GM18519 (cell line): ENCODE data around the gene ELL.

Experiments used
- ATAC-seq: cut with Tn5 transposase; IDR thresholded peaks from one replicate; pipeline ENCODE4 v1.9.1; 2021; ENCODE audit warnings: mild to moderate bottlenecking, moderate library complexity; ENCODE audit not compliant: unreplicated experiment, low FRiP score

ELL gene

DNA sequence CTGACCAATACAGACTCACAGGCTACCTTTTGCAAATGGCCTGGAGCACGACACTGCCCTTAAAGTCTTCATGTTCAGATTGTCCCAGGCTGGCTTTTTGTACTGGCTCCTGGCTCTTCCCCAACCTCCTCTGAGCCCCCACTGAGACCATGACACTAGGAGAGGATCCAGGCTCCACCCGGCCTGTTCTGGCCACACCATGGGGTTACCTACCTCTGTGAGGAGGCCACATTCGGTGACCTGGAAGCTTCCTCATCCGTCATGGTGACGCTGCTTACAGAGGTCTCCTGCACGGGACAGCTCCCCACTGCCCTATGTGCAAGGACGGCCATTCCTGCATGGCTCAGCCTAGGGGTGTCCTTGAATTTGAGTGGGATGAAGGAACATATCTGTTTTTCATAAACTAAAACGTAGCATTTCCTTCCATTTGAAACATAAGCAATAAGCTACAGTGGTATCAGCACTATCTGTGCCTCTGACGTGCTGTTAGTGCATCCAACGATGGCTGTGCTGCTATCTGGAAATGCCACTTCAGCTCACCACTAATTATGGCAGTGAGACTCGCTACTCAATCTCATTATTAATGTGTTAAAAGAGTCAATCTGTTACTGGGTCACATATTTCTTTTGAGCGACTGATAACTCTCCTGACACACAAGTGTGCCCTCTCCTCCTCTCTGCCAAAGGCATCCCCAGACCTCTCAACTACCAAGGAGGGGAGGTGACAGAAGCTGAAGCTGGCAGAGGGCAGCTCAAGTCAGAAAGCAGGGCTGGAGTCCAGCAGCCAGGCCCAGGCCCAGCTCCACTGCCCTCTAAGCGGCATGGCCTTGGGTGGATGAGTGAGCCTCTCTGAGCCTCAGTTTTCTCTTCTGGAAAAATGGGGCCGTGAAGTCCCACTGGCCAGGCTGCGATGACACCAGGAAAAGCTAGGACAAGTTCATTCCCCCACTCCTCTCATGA is 29.6 kb downstream of the ELL start:
- no peak for ATAC-seq

DNA sequence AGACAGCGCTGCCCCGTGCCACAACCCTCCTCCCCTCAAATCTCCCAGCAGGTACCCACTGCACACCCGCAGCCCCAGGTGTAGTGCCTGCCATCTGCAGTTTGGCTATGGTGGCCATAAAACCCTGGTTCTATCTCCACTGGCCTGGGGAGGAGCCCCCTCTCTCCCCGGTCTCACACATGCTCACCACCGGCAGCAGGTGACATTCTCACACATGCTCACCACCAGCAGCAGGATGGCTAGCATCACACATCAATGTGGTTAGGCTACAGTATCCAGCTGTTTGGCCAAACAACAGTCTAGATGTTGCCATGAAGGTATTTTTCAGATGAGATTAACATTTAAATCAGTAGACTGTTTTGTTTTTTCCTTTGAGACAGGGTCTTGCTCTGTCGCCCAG is 31.1 kb downstream of the ELL start:
- no peak for ATAC-seq

DNA sequence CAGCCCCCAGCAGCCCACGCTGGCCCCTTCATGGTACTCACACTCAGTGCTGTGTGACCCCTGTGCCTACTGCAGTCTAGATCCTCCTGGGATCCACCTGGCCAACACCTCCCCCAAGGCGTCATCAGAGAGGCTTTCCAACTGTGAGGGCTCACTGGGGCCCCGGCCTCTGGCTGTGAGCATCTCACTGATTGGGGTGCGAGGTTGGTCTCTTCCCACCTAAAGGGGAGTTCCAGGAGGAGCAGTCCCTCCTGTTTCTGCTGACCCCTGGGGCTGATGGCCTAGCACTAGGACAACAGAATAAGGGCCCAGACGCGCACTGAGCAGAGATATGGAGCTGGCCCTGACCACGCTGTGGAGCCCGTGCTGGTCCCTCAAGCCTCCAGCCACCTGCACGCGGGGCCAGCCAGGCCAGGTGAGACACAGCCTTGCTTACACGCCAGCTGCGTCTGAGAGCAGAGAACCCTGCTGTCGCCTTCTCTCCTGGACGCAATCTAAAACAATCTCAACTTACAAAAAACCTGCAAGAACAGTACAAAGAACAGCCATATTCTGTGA is 32.2 kb downstream of the ELL start:
- no peak for ATAC-seq

DNA sequence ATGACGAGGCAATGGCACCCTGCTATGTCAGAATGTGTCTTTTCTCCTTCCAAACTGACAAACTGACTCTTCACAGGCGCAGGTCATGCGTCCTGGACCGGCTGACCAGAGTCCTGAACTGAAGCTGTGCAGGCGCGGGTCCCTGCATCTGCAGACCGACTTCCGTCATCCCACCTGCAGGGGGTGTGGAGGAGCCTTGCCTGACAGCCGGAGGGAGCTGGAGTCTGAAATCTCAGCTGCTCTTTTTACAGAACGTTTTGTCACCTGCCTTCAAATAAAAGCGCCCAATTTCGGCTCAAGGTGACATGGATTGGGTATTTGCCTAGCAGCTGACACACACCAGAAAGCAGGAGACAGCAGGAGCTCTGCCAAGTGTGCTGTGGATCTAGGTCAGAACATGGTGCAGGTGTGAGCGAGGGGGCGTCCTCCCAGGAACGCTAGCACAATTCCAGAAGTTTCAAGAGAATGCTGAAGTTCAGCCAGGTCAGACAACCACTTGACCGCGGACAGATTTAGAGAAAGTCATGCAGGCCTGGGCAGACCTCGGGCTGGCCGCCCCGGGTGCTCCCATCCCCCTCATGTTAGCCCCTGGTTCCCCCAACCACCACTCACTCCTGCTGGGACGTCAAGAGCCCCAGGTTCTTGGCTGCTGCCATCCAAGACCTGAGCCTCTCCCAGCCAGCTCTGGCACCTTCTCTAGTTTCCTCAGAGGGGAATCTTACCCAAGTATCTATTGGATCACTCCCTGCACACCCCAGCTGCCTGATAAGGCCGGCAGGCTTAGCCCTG is 32.8 kb downstream of the ELL start:
- ATAC-seq = no peak

DNA sequence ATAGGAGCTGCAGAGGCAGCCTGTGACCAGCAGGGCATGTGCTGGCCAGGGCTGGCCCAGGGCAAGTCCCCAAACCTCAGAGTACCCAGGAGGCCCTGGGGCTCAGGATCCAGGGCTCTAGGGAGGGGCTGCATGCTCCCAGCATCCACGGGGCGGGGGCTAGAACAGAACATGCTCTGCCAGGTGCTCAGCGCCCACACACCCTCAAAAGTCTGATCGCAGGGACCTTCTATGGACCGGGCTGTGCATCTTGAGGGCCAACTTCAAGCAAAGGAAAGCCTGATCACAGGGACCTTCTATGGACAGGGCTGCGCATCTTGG is 33.5 kb downstream of the ELL start:
- ATAC-seq = no peak

DNA sequence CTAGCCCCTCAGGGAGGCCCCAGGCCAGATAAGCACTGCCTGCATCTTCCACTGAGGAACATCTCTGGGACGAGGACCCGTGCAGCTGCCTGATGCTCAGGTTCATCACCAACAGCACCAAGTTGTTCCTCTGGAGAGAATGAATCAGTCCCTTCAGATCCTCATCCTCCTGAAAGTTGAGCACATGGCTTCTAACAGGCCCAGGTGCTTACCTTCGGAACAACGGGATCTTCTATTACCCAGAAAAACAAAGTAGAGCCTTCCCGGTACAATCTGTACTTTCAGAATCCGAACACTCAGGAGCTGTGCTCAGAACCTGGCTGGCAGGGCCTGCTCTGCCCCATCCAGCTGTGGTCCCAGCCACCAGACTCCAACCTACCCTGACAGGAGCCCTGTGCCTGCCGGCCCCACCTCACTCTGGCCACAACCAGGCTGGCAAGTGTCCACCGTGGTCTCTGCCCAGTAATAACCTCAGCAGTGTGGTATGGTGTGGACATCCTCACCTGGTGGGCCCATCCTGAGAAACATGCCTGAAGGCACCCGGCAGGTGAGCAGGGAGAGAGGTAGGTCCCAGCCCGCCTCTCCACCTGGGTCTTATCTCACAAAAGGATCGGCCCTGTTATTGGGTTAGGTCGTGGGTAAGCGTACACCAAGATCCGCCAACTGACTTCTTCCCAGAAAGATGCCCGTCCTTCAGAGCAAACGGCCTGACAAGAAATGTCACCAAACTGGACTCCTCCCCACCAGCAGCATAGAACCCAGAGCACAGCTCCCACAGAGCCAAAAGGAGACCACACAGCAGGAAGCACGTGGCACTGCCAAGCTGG is 34.1 kb downstream of the ELL start:
- no peak for ATAC-seq

DNA sequence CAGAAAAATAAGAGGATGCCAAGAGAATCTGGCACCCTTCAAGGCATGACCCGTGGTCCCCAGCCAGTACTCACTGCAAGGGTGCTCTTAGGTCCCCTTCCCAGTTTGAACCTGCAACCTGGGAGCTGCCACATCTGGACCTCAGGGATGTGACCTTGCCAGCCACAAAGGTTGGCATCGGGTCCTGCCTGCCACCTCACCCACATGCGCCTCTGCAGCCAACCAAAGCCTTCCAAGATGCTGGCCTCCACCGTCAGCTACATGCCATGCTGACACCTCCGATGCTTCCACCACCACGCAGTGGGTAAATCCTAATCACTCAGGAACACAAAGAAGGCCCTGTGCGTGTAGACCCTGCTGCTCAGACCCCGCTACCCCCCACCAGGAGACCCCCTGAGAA is 35.1 kb downstream of the ELL start:
- ATAC-seq = no peak

DNA sequence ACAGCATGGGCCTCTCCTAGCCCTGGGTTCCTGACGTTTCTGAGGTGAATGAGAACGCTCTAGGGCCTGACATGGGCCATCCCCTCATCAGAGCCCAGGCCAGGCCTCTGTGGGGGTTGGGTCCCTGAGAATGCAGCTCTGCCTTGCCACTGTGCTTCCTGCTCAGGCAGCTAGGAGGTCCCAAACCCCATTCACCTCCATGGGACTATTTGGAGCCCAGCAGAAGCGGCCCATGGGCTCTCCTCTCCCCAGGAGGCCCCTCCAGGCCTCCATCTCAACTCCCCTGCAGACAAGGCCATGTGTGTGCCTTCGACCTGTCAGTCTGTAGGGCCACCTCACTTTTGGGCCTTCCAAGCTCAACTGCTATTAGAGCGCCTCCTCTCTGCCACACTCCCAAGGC is 36.9 kb downstream of the ELL start:
- no peak for ATAC-seq

DNA sequence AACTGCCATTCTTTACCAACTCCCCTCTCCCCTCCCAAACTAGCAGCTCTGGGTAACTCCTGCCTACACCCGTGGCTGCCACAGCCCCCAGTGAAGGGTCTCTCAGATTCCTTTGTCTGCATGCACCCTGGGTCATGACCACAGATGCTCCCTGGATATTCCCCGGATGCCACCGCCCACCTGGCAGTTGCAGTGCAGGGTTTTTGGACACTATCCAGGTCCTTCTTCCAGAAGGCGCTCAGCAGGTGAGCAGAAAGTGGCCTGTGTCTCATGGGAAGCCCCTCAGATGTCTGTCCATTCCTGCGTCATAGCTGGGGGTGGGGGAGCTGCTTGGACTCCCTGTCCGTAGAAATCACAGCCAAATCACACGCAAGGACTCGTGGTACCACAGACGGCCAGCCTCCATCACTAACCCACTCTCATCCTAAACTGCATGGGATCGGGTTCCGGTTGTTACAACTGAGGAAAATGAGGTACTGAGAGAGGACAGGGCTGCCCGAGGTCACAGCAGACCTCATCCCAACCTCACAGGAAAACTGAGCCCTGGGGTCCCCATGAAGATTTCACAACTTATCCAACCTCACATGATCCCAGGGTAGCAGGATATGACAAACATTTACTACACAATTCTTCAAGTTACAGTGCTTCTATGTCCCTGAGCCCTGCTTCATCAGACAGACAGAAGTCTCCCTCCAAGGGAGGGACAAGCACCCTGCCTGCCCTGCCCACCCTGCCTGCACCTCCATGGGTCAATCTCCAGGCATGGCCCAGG is 38.6 kb downstream of the ELL start:
- no peak for ATAC-seq

DNA sequence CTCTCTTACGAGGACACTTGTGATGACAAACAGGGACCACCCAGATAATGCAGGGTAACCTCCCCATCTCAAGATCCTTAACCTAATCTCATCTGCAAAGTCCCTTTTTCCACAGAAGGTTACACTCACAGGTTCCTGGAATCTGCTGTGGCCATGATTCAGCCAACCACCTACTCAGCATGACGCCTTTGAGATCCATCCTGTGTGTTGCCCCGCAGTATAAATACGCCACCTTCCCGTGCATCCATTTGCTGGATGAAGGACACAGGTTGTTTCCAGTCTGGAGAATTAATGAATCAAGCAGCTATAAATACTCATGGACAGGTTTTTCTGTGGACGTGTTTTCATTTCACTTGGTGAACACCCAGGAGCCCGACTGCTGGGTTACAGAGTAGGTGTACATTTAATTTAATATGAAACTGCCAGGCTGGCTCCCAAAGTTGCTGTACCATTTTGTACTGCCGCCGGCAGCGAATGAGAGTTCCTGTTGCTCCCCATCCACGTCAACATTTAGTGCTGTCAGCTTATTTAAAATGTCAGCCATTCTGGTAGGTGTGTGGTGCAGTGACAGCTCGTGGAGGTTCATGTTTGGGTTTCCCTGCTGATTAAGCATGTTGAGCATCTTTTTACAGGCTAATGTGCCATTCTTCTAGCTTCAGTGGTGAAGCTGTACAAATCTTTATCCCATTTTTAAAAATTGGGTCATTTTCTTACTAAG is 40.2 kb downstream of the ELL start:
- ATAC-seq = no peak

DNA sequence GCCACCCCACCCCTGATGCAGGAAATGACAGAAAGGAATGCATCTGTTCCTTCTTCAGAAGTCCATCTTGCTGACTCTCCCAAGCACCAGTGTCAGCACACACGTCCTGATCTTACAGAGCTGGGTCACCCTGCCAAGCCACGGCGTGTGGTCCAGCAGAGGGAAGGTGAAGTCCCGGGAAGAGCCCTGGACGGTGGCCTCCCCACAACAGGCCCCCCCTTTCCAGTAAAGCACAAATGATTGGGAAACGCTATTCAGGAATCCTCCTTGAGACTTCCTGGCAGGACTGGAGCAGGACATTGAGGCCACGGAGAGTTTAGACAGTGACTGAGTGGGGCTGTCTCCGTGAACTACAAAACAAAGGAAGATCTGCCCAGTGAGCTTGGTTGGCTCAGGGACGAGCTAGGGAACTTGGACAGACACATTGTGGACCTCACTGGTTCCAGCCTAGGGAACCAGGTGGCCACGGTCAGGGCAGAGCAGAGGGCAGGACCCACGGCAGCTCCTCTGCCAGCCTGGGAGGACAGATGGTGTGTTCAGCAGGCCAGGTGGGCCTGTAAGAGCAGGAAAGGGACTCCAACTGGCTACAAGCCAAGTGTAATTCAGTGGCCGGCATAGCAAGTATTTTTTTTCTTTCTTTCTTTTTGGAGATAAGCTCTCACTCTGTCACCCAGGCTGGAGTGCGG is 41.7 kb downstream of the ELL start:
- ATAC-seq = no peak

DNA sequence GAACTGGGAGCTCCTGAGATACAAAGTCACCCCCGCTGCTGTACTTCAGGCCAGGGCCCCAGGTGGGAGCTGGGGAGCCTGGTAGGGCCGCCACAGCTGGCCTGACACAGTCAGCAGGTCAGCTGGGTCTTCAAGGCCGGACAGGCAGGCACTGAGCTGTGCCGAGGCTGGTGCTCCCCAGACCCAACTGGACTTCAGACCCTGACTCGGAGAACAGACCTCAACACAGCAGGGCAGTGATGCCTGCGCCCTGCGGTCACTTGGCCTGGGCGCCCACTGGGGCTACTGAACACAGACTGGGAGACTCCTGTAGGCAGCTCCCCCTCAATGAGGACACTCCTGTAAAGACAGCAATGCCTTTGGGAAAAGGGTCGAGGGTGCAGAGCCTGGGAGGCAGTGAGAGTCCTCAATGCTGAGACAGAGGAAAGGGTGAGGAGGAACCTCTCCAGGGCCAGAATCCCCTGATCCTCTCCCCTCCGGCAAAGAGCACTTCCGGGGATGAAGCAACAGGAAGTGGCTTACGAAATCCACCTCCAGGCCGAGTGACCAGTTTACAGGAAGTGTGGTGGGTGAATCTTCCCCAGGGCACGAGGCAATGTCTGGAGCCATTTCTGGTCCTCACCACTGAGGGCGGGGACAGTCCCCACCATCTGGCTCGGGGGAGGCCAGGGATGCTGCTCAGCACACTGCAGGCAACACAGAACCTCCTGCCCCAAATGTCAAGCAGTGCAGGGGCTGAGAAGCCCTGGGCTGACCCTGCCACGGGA is 43.1 kb downstream of the ELL start:
- ATAC-seq = no peak

DNA sequence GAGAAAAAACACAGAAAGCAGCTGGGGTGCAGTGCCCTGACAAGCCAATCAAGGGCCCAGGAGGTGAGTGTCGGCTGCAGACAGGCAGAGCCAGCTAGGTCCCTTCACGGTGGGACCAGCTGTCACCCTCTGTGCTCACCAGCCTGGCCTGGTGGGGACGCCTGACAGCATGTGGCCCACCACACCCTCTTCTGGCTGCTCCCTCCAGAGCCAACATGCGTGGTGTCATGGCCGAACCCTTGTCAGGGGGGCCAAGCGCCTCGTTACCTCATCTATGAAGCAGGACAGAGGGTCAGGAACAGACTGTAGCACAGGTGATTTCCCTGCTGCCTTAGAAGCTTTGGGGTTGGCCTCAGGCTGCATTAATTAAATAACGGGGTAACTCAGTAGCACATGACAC is 43.9 kb downstream of the ELL start:
- no peak for ATAC-seq

DNA sequence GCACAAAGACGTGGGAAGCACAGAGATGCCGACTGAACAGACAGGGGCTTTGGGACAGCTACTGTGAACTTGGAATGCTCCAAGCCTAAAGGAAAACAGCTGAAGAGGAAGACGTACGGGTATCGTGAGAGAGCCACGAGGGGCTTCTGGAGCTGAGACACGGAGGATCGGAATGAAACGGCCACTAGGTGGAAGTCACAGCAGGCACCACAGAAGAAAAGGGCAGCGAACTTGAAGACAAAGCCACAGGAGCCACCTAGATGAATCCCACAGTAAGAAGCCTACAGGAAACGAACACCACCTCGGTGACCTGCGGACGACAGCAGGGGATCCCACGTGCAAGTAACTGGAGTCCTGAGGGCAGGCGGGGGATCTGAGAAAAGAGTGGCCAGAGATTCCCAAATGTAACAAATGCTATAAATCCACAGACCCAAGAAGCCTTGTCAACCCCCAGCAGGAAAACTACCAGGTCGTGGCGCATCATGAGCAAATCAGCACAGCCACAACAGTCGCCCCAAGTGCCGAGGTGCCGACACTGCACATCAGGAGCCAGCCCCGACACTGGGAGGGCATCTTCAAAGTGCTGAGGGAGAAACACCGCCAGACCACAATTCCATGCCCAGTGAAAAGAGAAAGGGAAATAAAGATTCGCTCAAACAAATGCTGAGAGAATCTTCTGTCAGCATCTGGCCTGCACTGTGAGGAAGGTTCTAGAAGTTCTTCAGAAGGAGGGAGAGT is 44.7 kb downstream of the ELL start:
- ATAC-seq = no peak

DNA sequence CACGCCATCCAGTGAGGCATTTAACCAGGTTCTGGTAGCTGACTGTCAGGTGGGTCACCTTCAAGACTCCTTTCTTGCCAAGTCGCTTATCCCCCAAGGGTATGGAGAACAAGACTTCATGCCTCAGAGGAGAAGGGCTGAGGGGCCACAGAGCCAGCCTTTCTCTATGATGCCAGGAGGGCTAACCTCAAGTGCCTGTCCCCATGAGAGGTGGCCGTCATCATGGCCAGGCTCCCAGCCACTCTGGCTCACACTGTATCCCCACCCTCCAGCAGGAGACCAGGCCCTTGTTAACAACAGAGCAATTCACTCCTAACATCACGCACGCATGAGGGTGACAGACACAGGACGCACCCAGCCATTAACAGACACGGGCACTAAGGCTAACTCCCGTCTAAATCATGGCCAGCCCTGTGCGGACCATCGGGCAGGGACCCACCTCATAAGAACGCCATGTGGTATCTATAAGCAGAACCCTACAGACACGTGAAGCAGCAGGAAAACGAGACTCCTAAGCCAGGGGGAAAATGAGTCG is 45.3 kb downstream of the ELL start:
- no peak for ATAC-seq

DNA sequence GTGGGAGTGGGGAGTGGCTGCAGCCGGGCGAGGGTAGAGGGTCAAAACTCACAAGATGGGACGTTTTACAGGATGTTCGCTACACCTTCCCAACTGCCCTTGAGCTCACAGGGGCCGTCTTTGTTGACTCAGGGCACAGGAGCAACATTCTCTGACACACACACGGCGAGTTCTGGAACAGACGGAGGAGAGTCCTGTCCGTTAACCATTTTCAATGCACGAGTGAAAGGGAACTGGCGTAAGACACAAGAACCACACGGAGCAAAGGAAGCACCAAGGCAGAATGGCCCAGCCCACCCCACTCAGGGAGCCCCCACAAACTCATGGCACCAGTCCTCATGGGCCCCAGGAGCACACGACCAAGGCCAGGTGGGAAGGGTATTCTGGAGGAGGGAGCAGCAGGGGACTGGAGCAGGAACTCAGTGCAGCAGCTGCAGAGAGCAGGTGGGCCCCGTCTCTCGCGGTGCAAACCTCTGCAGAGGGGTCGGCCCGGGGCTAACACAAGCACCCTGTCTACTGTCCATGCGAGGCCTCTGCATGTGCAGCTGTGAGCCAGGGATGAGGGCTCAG is 46.0 kb downstream of the ELL start:
- no peak for ATAC-seq

DNA sequence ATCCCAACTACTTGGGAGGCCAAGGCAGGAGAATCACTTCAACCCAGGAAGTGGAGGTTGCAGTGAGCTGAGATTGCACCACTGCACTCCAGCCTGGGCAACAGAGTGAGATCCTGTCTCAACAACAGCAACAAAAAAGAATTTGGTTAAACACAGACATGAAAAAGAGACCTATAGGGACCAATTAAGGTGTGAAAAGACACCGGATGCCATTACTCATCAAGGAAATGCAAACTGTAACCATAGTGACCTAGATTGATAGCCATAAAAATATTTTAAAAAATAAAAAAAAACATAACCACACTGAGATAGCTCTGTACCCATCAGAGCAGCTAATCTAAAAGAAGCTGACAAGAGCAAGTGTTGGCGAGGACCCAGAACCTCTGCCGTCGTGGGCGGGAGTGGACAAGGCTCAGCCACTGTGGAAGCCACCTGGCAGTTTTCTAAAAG is 46.8 kb downstream of the ELL start:
- no peak for ATAC-seq
